Islet precursor cell (in vitro differentiated cells): ENCODE data around the gene MYT1.
A peak's percentile ranks its signal among the peaks of the same experiment; 100 is the strongest.

Experiments used
- DNase-seq: peaks from one replicate; pipeline ENCODE4 v3.0.0-alpha.2; 2018

MYT1 gene

DNA sequence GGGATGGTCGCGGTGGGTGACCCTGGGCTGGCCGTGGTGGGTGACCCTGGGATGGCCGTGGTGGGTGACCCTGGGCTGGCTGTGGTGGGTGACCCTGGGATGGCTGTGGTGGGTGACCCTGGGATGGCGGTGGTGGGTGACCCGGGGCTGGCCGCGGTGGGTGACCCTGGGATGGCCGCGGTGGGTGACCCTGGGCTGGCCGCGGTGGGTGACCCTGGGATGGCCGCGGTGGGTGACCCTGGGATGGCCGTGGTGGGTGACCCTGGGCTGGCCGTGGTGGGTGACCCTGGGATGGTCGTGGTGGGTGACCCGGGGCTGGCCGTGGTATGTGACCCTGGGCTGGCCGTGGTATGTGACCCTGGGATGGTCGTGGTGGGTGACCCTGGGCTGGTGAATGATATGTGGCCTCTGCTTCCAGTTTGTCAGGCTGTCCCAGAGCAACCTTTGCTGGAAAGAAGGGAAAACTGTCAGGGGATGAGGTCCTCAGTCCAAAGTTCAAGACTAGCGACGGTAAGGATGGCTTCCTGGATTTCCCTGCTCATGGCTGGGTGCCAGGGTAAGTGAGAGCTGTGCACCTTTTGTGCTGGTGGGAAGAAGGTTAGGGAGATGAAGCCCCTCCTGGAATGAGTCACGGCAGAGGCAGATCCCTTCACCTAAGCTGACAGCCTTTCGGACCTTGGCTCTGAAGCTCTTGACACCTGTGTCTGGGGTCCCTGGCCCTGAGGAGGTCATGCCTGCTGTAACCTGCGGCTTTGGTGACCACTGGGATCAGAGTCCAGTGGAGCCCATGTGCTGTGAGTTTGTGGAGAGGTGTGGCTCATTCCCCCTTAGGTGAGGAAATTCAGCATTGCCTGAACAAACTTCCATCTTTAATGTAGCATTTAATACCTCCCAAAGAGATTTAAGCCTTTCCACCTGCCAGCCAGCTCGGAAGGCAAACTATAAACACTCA is 72.2 kb downstream of the MYT1 start:
- no peak for DNase-seq

DNA sequence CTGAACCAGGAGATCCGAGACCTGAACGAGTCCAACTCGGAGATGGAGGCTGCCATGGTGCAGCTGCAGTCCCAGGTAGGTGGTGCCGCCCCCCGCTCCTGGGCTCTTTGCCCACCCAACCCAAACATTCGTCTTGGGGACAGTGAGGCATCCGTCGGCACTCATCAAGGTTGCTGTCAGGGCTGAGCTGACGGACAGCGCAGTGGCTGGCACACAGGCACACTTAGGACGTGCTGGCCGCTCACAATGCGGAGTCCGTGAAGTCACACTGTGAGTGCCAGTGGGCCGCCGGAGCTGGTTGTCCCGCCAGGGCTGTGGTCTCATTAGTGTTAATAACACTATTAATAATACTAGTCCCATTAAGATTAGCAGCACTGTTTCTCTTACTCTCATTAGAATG is 73.1 kb downstream of the MYT1 start:
- no peak for DNase-seq

DNA sequence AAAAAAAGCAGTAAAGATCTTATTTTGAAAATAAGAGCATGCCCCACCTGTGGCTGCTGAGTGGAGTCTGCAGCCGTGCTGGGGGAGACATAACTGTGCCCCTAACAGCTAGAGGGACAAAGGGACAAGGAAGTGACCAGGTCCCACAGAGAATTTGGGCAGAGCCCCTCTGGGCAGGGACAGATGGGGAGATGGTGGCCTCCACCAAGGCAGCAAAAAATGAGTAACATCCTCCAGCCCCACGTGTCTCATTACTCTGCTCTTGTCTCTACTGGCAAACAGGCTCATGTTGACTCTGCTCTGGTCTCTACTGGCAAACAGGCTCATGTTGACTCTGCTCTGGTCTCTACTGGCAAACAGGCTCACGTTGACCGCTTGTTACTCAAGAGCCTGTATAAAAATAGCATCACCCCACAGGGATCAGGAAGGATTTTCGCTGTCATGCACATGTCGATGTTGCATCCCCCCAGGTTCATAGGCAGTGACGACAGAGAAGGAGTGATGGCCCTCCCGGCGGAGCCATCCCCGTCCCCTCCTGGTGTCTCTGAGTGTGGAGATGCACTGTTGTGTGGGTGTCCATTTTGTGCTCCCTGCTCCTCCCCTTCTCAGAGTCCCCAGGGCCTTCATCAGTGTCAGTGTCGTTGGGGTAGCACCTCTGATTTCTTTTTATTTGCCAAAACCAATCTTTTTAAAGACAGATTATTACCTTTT is 74.0 kb downstream of the MYT1 start:
- DNase-seq, result no peak

DNA sequence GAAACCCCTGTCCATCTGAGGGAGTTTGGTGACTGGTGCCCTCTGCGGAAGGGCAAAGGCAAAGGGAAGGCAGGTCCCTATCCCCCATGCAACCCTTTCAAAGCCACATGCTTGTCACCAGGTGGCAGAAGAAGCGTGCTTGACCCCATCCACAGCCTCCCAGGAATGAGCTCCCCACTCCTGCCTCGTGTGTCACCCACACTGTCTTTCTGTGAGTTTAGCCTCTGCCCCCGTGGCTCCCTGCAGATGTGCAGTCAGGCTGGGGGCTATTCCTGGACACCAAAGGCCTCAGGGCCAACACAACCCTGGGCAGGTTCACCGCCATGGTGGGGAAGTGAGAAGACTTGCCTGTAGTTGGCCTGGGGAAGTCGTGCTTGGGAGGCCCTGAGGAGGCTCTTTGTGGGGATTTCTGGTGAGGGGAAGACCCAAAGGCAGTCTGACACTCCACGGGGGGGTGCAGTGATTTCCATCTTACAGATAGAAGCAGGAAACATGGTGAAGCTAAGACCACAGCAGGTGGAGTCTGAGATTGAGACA is 74.7 kb downstream of the MYT1 start:
- DNase-seq, result no peak

DNA sequence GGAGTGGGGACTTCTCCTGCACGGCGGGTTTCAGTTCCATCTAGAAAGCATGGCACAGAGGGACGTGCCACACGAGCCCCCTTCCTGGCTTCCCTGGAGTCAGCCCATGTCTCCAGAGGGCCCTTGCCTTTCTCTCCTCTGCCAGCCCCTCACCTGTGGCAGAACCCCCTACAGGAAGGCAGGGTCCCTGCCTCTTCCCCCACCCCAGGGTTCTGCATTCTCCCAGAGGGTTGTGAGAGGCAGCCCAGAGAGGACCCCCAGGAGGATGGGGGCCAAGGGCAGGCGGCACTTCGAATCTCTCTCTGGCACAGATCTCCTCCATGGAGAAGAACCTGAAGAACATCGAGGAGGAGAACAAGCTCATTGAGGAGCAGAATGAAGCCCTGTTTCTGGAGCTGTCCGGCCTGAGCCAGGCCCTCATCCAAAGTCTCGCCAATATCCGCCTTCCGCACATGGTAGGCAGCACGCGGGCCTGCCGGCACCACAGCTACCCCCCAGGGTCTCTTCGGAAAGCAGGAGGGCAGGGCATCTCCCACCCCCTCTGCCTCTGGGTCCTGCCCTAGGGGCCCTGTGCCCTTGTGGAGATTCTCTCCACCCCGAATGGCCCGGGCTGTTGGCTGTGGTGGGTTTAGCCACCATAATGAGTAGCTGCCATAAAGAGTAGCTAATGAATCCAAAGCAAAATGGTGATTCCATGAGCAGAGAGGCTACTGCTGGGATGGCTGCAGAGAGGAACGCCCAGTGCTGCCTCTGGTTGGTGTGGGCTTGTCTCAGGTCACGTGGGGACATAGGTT is 75.4 kb downstream of the MYT1 start:
- no peak for DNase-seq

DNA sequence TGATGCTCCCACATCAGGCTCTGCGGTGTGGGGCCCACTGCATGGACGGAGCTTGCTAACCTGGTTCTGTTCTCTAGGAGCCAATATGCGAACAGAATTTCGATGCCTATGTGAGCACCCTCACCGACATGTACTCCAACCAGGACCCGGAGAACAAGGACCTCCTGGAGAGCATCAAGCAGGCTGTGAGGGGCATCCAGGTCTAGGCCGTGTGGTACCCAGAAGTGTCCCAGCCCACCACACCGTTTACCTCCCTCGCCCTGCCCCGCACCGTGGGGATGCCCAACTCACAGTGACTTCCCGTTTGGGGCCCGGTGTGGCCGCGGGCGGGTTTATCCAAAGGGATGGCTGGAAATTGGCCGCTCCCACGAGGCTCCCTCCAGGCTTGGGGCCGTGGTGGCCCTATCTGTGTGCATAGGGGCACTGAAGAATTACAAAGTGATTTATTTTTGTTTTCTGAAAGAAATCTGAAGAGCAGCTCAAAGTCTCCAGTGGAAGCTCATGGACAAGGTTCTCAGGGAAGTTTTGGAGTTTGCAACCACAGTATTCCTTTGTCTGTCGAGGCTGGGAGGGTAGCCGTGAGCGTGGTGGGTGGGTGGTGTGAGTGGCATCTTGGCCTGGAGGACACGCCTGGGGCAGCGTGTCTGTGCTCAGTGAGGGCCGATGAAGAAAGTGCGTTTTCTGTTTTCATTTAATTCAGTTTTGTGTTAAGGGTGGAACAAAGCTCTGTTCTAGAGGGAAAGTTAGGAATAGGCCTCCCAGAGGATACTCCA is 76.2 kb downstream of the MYT1 start:
- DNase-seq, result no peak

DNA sequence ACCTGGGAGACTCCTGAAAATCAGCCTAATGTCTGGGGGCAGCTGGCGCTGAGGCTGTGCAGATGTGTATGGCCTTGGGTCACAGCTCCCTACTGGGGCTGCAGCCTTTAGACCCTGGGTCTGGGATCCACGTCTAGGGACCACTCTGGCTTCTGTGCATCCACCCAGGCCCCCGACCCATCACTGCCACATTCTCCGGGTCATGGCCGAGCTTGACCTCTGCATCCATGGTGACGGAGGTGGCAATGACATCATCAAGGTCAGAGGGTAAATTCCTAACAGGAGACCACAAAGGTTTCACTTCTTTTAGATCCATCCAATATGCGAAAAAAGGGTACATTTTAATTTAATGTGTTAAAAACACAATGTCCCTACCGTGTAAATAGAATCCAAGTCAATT is 76.8 kb downstream of the MYT1 start:
- DNase-seq, result no peak

DNA sequence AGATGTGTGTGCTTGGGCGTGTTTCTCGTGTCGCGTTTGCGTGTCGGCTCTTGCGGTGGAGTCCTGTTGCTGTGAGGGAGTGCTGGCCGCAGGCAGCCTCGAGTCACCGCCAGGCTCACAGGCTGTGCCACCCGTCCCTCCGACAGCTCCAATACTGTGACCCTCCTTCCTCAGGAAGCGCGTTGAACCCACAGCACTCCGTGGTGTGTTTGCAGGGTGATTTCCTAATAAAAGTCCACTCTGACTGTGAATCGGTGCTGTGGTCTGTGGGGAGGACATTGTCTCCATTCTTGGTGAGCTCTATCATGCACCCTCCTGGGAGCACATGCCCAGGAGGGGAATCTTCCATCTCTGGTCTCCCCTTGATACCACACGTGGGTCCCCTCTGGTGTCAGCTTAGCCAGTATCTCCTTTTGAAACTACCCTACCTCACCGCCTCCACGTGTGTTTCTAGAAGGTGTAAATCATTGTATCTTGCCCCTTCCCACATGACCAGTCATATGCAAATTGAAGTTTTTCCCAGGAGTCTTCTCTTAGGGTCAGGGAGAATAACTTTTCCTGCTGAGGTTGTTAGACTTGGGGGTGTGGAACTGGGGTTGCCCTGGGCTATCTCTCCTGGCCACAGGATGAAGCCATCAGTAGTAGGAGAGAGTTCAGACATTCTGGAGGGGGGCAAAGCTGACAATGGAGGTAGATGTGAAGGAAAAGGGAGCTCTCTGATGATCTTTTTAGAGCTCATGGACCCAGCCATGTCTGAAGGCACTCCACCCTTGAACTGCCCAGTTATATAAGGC is 77.9 kb downstream of the MYT1 start:
- peak; percentile 24 for DNase-seq

DNA sequence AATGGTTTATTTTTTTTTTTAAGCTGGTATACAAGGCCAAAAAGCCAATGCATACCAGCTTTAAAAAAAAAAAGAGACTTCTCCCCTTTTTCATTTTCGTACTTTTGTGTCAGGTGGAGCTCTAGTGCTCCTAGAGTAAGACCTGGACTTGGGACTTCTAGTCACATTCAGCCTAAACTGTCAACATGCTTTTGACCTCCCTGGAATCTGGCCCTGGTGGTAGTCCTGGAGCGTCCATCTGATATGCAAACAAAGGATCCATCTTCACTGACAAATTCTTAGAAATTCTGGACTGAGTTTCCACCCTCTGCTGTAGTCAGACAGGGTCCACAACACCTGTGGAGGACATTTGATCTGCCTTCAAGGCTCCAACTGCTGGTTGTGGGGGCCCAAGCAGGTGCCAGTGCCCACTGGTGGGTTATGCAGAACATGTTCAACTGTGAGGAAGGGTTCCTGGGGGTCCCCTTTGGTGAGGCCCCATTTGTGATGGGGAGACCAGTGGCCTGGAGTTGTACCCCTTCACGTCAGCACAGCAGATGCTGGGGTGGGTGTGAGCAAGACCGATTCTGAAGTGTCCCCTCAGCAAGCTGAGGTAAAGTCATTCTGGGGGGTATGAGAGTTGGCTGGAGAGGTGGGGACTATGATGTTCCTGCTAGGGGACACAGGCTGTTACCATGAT is 78.7 kb downstream of the MYT1 start:
- DNase-seq, result peak; percentile 16

DNA sequence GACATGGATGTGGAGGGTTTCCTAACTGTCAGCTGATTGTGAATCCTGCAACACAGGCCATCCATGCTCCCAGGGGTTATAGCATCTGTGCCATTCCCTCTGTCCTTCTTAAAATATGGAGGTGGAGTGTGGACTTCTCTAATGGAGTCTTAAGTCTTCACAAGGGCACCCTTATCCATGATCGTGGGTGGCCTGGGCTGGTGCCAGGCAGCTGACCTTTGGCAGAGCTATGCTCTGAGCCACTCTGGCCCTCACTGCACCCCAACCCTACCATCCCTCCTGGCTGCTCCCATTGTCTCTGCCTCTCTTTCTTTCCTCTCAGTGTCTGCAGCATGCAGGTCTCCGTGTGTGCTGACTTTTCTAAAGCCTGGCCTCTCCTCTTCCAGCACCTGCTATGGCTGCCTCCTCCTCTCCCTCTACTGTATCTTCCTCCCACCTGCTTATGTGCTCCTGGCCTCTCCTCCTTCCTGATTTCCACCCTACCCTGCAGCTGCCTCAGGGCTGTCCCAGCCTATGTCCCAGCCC is 80.1 kb downstream of the MYT1 start:
- peak; percentile 27 for DNase-seq

DNA sequence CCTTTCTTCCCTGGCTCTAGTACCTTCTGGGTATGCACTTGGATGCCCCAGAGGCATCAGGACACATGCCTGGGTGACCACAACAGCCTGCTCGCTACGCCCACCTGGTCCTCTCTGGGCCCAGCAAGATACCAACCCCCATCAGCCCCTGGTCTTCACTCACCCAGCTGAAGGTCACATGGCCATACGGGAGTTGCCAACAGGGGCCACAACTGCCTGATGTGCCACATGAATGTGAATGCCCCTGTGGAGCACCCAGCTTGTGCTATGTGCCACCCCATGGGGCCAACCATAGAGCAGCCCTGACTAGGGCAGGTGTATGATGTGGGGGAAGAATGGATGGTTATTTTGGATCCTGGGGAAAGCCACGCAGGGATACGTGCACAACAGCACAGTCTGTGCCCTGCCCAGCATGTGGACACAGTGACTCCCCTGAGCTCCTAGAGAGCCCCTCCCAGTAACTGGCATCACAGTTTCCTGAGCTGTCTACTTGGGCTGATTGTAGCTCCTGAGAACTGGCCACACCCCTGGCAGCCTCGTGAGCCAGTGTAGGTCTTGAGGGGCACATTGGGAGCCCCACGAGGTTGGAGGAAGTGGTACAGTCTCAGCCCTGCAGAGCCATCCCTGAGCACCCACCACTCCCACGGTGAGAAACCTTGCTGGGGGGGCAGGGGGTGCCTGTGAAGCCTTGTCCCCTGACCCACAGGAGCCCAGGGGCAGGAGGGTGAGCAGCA is 80.8 kb downstream of the MYT1 start:
- peak; percentile 34 for DNase-seq

DNA sequence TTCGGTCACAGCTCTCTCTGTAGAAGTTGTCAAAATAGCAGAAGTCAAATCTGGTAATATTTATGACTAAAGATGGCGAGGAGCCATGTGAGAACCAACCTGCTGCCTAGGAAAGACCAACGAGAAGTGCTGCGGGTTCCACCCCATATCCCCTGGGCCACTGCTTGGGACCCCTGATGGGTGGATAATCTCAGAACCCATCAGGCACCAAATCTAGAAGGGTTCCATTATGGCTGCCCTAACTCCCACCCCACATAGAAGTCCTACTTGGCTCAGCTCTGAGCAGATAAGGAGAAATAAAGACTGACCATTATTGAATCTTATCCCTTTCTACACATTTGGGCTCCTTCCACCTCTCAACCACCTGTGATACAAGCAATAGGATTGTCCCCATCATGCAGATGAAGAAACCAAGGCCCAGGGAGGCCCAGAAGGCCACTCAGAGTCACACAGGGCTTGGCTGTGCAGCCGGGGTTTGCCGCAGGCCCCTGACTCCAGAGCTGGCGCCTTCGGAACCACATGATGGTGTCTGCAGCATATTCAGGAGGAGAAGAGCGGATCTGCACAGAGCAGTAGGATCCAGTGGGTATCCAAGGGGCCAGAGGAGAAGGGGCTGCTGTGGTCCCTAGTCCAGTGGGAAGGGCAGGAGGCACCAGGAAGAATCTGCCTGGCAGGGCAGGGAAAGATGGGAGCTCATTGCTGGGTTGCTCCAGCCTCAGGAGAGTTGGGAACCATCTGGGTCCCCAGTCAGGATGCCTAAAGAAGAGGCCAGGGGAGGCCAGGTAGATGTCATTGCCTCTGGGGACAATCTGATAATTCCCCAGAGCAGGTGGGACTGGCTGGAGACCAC is 81.7 kb downstream of the MYT1 start:
- peak; percentile 32 for DNase-seq

DNA sequence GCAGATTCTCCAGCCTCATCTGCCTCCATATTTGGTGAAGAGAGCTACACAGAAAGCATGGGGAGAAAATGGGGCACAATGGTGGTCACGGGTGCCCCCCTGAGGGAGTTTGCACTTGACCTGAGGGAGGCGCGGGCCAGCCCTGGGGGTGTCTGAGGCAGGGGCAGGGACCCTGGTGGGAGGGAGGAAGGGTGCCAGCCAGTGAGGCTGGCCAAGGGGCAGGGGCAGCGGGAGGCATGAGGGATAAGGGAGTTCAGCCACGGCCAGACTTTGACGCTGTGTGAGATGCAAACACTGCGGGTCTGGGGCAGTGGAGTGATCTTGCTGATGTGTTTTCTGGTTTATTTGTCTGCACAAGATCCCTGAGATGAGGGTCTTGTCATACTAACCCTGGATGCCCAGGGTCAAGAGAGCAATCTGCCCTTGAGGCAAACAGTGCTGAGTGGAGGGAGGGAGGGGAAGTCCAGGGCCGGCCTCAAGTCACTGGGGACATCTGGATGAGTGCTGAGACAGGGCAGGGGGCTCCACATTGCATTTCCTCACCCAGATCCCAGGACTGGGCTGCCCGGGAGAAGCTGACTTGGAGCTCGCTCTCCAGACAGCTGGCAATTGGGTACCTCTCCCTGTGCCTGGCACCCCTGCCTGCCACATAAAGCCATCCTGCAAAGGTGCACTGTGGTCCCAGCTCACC is 82.5 kb downstream of the MYT1 start:
- DNase-seq, result peak; percentile 42

DNA sequence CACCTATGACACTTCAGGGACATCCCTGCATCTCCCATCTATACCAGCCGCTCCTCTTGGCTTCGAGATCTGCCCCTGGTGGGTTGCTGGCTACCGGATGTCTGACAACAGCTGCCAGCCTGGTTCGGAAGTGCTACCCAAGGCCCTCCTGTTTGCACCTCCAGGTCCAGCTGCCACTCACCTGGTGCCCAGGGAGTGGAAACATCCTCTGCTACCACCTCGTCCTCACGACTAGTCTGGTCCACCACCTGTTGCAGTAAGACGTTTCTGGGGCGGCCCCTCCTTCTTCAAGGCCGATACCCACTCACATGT is 83.0 kb downstream of the MYT1 start:
- peak; percentile 46 for DNase-seq

DNA sequence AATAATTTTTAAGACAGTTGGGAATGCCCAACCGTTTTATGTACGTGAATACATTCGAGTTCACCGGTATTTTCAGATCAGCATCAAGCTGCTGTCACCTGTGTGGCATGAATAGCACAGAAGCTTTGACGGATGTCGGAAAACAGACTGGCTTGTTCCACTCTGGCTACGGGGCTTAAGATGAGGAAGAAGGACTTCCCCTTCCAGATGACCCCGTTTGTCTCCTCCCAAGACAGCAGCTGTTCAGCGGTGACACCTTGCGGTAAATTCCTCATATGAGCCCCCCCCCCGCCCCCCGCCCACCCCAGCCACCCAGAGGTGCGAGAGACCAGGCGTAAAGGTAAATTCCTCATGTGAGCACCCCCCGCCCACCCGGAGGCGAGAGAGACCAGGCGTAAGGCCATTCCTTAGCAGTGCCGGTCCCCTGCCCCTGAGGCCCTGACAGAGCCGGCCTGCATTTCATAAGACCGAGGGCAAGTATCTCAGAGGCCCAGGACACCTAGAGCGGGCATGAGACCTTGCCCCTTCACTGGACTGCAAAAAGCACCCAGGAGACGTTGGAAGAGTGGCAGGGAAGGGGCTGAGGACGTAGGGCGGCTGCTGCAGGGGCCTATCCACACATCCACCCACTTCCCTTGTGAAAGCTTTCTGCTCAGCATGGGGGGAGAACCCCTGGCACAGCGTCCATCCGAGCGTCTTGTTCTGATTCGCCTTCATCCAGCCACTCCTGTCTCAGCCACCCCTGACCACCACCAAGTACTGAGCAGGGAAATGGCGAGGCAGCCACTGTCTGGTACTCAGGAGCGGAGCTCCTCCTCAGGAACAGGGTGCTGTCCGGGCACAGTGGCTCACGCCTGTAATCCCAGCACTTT is 84.0 kb downstream of the MYT1 start:
- no peak for DNase-seq

DNA sequence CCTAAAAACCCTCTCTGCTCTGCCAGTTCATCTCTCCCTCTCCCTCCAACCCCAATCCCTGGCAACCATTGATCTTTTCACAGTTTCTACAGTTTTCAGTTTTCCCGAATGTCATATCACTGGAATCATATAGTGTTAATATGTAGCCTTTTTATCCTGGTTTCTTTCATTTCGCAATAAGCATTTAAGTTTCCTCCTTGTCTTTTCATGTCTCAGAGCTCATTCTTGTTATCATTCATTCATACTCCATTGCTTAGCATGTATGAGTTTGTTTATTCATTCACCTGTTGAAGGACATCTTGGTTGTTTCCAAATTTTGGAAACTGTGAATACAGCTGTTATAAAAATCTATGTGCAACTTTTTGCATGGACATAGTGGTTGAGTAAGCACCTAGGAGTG is 85.8 kb downstream of the MYT1 start:
- no peak for DNase-seq

DNA sequence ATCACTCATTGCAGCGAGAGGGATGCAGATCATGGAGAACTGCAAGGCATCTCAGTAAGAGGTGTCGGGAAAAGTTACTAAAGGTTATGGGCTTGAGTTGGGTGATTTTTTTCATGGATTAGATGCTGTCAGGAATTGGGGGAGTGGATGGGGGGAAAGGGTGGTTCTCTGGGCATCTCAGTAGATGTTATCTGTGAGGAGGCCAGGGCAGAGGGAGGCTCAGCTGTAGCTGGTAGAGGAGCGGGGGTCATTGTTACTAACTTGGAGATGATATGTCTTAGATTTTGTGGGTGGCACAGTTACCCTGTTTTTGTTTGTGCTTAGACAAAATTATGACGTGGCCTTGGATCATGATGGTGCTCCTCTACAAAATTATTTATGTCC is 88.7 kb downstream of the MYT1 start:
- DNase-seq, result no peak
